Sigmoid colon (tissue), 7 donors: ENCODE data around the gene SLC30A7. TPM values are rescaled to one million over a fixed set of nuclear protein-coding genes. Genes with fewer than 3 reads are reported as not detected.

Experiments
- DNase-seq: peaks from one replicate; pipeline ENCODE4 v3.0.0-alpha.2; 2019
- H3K27ac ChIP-seq, 4 donors: fragments of 200-600 bp; sonication (generic); one replicate each; pipeline ENCODE4 v1.5.1; 2016 to 2019; ENCODE audit warnings: mild to moderate bottlenecking in 1 of 4
- H3K27me3 ChIP-seq, 3 donors: fragments of 200-600 bp; sonication (generic); one replicate each; pipeline ENCODE4 v1.5.1; 2019; ENCODE audit warnings: mild to moderate bottlenecking in 1 of 3
- H3K36me3 ChIP-seq, 4 donors: fragments of 200-600 bp; sonication (generic); one replicate each; pipeline ENCODE4 v1.5.1; 2016 to 2019
- H3K4me1 ChIP-seq, 4 donors: fragments of 200-600 bp; sonication (generic); one replicate each; pipeline ENCODE4 v1.5.1; 2017 to 2019
- H3K4me3 ChIP-seq, 4 donors: fragments of 200-600 bp; sonication (generic); one replicate each; pipeline ENCODE4 v1.5.1; 2017 to 2019; ENCODE audit warnings: mild to moderate bottlenecking in 2 of 4, moderate library complexity in 1 of 4
- H3K9me3 ChIP-seq, 4 donors: fragments of 200-600 bp in 3 of 4; sonication (generic) in 3 of 4; one replicate each; pipeline versions ENCODE4 v1.5.1 to v1.6.1; 2013 to 2019
- CTCF ChIP-seq, 4 experiments: fragments of 450-650 bp in 3 of 4; fragments of 200-600 bp in 1 of 4; IDR thresholded peaks; one replicate each; pipeline ENCODE4 v1.5.1; 2016 to 2019; ENCODE audit warnings: antibody characterized with exemption in 4 of 4, mild to moderate bottlenecking in 3 of 4, moderate library complexity in 2 of 4
- EP300 ChIP-seq, 4 donors: sonication (generic); formaldehyde crosslinking; IDR thresholded peaks; one replicate each; pipeline ENCODE4 v1.6.1; 2017; ENCODE audit warnings: antibody characterized with exemption in 4 of 4
- POLR2A ChIP-seq, 2 donors: fragments of 450-650 bp; IDR thresholded peaks; one replicate each; pipeline ENCODE4 v1.6.1; 2016; ENCODE audit warnings: antibody characterized with exemption in 2 of 2, mild to moderate bottlenecking in 2 of 2, moderate library complexity in 2 of 2
- POLR2AphosphoS5 ChIP-seq, 4 donors: sonication (generic); formaldehyde crosslinking; IDR thresholded peaks; one replicate each; pipeline ENCODE4 v1.6.1; 2017; ENCODE audit warnings: antibody characterized with exemption in 4 of 4
- whole genome bisulfite sequencing, 2 donors: extraction: QIAGEN DNeasy Blood & Tissue Kit; methylation state at CpG; one replicate each; pipeline ENCODE4 v1.1.7; 2013; 5-methylcytosine and 5-hydroxymethylcytosine counted together
- intact Hi-C: fragments of 100-400 bp; cut with DNase I; formaldehyde crosslinking; loops from one replicate; pipeline ENCODE4 v1.15.1; 2023
- polyA plus RNA-seq, 3 donors: library from polyadenylated mRNA; stranded (reverse); fragments of 200-250 nt; gene quantifications; one replicate each; pipeline ENCODE4 v1.2.3, GENCODE V29; 2013
- total RNA-seq, 4 donors: library from RNA; depleted of rRNA; stranded (reverse); fragments of >200 nt; gene quantifications; one replicate each; pipeline ENCODE4 v1.1.0, GENCODE V29; 2016
- donor health status: healthy with polysubstance abuse.
- donor health status: Bipolar disorder and iron deficiency.
- donor health status: healthy.

SLC30A7 gene
- total and polyA plus RNA-seq, 7 donors, result 0.92 to 16.7 (median 10.9) TPM

- no peaks in the 10 kb centered on the region for H3K9me3 ChIP-seq
- 86 to 92% methylated on average over 4 of the region's 4 CpGs for WGBS, 2 donors
- no peaks in the 10 kb centered on the region for H3K27me3 ChIP-seq
- intact Hi-C loops, result no loop called here
- H3K27ac ChIP-seq, result no peak overlapping the region
- no peak overlapping the region for H3K4me3 ChIP-seq
- DNase-seq, result no peak
- TF ChIP-seq POLR2AphosphoS5 (IDR thresholded peaks at IDR 0.05) (no peak), CTCF (IDR thresholded peaks at IDR 0.05) (no peak), POLR2A (IDR thresholded peaks at IDR 0.05) (no peak), EP300 (IDR thresholded peaks at IDR 0.05) (no peak)
- H3K36me3 ChIP-seq, result peaks cover 0 to 3% (median 0%) of the 10 kb centered on the region in 4 donors
- peaks cover 0 to 14% (median 6%) of the 10 kb centered on the region in 4 donors for H3K4me1 ChIP-seq
Observed at GRCh38 chr1:101005871-101006270, 110.0 kb downstream of the SLC30A7 start.

GRCh38 chr1:101006553-101006952 is 110.7 kb downstream of the SLC30A7 start:
- H3K27ac ChIP-seq, result no peak overlapping the region
- 51 to 83% methylated on average over 2 of the region's 2 CpGs for WGBS, 2 donors
- H3K9me3 ChIP-seq, result no peaks in the 10 kb centered on the region
- no peaks in the 10 kb centered on the region for H3K36me3 ChIP-seq
- intact Hi-C loops, result no loop called here
- TF ChIP-seq POLR2A (IDR thresholded peaks at IDR 0.05), result no peak
- no peak for TF ChIP-seq POLR2AphosphoS5 (IDR thresholded peaks at IDR 0.05)
- no peak overlapping the region for H3K4me3 ChIP-seq
- peaks cover 0 to 14% (median 6%) of the 10 kb centered on the region in 4 donors for H3K4me1 ChIP-seq
- no peaks in the 10 kb centered on the region for H3K27me3 ChIP-seq
- DNase-seq, result no peak

GRCh38 chr1:101008229-101008834 is 112.4 kb downstream of the SLC30A7 start:
- H3K9me3 ChIP-seq, result no peaks in the 10 kb centered on the region
- peaks cover 0 to 14% (median 6%) of the 10 kb centered on the region in 4 donors for H3K4me1 ChIP-seq
- 94 to 96% methylated on average over 3 of the region's 3 CpGs for WGBS, 2 donors
- DNase-seq, result no peak
- intact Hi-C loops, result no loop called here
- no peaks in the 10 kb centered on the region for H3K27me3 ChIP-seq
- no peak for TF ChIP-seq EP300 (IDR thresholded peaks at IDR 0.05)
- TF ChIP-seq CTCF (IDR thresholded peaks at IDR 0.05), result no peak
- no peak for TF ChIP-seq POLR2AphosphoS5 (IDR thresholded peaks at IDR 0.05)
- no peak overlapping the region for H3K27ac ChIP-seq
- peaks cover 0 to 10% (median 3%) of the 10 kb centered on the region in 4 donors for H3K36me3 ChIP-seq
- H3K4me3 ChIP-seq, result no peak overlapping the region

- no peaks in the 10 kb centered on the region for H3K4me1 ChIP-seq
- H3K36me3 ChIP-seq, result peaks cover 0 to 18% (median 3%) of the 10 kb centered on the region in 4 donors
- intact Hi-C loops, result no loop called here
- DNase-seq, result no peak
- no peak overlapping the region for H3K4me3 ChIP-seq
- H3K27me3 ChIP-seq, result no peaks in the 10 kb centered on the region
- no peaks in the 10 kb centered on the region for H3K9me3 ChIP-seq
- WGBS, 2 donors, result 84 to 96% methylated on average over 1 of the region's 1 CpG
- no peak overlapping the region for H3K27ac ChIP-seq
- TF ChIP-seq POLR2A (IDR thresholded peaks at IDR 0.05) (no peak), POLR2AphosphoS5 (IDR thresholded peaks at IDR 0.05) (no peak), EP300 (IDR thresholded peaks at IDR 0.05) (no peak), CTCF (IDR thresholded peaks at IDR 0.05) (no peak)
Observed at GRCh38 chr1:101013776-101014175, 117.9 kb downstream of the SLC30A7 start.

GRCh38 chr1:101017448-101017847 is 121.6 kb downstream of the SLC30A7 start:
- WGBS, 2 donors, result 97 to 99% methylated on average over 1 of the region's 1 CpG
- intact Hi-C loops, result no loop called here
- H3K27me3 ChIP-seq, result no peaks in the 10 kb centered on the region
- TF ChIP-seq EP300 (IDR thresholded peaks at IDR 0.05), result no peak
- no peak for TF ChIP-seq CTCF (IDR thresholded peaks at IDR 0.05)
- no peak for TF ChIP-seq POLR2A (IDR thresholded peaks at IDR 0.05)
- TF ChIP-seq POLR2AphosphoS5 (IDR thresholded peaks at IDR 0.05), result no peak
- H3K27ac ChIP-seq, result no peak overlapping the region
- H3K4me1 ChIP-seq, result no peaks in the 10 kb centered on the region
- no peaks in the 10 kb centered on the region for H3K9me3 ChIP-seq
- no peak for DNase-seq
- no peak overlapping the region for H3K4me3 ChIP-seq
- peaks cover 0 to 25% (median 2%) of the 10 kb centered on the region in 4 donors for H3K36me3 ChIP-seq
